ENCODE measurements around the gene CYP2D6. TPM values are rescaled to one million over a fixed set of nuclear protein-coding genes. Genes with fewer than 3 reads are reported as not detected.

Gene CYP2D6
- total RNA-seq, 1 donor = not detected

GRCh38 chr22:42160251-42160650, 29.6 kb upstream of the CYP2D6 start:
- DNase-seq (ENCODE audit: low read depth) = no peak

GRCh38 chr22:42158456-42159132, 28.0 kb upstream of the CYP2D6 start:
- no peak overlapping the region for H3K4me3 ChIP-seq (ENCODE audit: low read depth, low read length)
- TF ChIP-seq, protein P1, sequence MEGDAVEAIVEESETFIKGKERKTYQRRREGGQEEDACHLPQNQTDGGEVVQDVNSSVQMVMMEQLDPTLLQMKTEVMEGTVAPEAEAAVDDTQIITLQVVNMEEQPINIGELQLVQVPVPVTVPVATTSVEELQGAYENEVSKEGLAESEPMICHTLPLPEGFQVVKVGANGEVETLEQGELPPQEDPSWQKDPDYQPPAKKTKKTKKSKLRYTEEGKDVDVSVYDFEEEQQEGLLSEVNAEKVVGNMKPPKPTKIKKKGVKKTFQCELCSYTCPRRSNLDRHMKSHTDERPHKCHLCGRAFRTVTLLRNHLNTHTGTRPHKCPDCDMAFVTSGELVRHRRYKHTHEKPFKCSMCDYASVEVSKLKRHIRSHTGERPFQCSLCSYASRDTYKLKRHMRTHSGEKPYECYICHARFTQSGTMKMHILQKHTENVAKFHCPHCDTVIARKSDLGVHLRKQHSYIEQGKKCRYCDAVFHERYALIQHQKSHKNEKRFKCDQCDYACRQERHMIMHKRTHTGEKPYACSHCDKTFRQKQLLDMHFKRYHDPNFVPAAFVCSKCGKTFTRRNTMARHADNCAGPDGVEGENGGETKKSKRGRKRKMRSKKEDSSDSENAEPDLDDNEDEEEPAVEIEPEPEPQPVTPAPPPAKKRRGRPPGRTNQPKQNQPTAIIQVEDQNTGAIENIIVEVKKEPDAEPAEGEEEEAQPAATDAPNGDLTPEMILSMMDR (IDR thresholded peaks at IDR 0.05; ENCODE audit: insufficient read depth, low read length) = no peak
- DNase-seq (ENCODE audit: low read depth) = no peak

More at GRCh38 chr22:42160251-42160650, 29.6 kb upstream of the CYP2D6 start:
- TF ChIP-seq, protein P1 (IDR thresholded peaks at IDR 0.05; ENCODE audit: insufficient read depth, low read length) = no peak
- no peak overlapping the region for H3K4me3 ChIP-seq (ENCODE audit: low read depth, low read length)

DNA sequence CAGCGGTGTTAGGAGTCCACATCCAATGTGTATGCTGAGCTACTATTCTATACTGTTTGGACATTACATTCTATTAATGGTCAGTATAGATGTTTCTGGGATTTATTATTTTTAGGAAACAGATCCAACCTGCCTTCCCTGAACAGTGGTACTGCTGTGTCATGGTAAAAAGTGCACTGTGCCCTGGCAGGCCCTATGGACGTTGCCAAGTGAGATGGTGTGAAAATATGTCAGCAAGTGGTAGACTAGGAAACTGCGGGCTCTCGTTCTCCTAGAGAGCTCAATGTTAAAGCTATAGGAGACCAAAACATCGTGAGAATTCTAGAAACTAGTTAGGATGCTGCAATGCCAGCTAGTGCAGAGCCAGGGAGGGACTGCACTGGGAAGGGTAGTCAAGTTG, 26.0 kb upstream of the CYP2D6 start:
- no peak overlapping the region for H3K4me3 ChIP-seq (ENCODE audit: low read depth, low read length)
- TF ChIP-seq, protein P1 (IDR thresholded peaks at IDR 0.05; ENCODE audit: insufficient read depth, low read length) = no peak
- no peak for DNase-seq (ENCODE audit: low read depth)

DNA sequence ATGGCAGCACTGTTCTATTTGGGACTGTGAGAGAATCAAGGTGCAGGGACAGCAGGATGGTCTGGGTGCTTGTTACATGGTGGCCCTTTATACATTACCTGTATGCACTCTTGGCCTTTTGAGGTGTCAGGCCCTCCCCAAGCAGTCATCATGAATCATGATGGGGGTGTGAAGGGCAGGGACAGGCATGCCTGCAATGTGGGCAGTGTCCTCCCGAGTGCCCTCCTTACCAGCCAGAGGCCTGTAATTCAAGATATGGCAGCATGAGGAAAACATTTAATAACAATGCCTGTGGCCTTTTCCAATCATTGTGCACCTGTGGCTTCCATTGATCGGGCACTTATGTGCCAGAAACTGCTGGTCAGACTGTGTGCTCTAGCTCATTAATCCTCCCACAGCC, 25.5 kb upstream of the CYP2D6 start:
- TF ChIP-seq, protein P1 (IDR thresholded peaks at IDR 0.05; ENCODE audit: insufficient read depth, low read length) = no peak
- DNase-seq (ENCODE audit: low read depth) = no peak
- no peak overlapping the region for H3K4me3 ChIP-seq (ENCODE audit: low read depth, low read length)

- no peak for DNase-seq (ENCODE audit: low read depth)
- TF ChIP-seq, protein P1 (IDR thresholded peaks at IDR 0.05; ENCODE audit: insufficient read depth, low read length) = no peak
- no peak overlapping the region for H3K4me3 ChIP-seq (ENCODE audit: low read depth, low read length)
Measured at GRCh38 chr22:42155053-42155543, 24.5 kb upstream of the CYP2D6 start.

DNA sequence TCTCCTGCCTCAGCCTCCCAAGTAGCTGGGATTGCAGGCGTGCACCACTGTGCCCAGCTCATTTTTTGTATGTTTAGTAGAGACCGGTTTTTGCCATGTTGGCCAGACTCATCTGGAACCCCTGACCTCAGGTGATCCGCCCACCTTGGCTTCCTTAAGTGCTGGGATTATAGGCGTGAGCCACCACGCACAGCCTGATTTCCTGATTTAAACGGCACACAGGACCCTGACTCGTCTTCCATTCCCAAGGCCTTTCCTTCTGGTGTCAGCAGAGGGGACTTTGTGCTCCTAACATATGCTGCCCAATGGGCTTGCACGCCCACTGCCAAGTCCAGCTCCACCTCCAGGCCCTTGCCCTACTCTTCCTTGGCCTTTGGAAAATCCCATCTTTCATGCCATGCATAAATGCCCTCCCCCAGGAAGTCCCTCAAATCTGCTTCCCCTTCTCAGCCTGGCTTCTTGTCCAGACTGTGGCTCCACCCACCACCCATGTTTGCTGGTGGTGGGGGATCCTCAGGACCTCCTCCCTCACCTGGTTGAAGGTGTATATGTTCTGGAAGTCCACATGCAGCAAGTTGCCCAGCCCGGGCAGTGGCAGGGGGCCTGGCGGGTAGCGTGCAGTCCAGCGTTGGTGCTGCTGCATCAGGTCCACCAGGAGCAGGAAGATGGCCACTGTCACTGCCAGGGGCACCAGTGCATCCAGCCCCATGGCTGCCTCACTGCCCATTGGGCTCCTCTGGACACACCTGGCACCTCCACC, 23.9 kb upstream of the CYP2D6 start:
- no peak for DNase-seq (ENCODE audit: low read depth)
- TF ChIP-seq, protein P1 (IDR thresholded peaks at IDR 0.05; ENCODE audit: insufficient read depth, low read length) = no peak
- no peak overlapping the region for H3K4me3 ChIP-seq (ENCODE audit: low read depth, low read length)

Measured in fibroblast of the aortic adventitia (primary cell).